GM23248 (cell line): ENCODE data around the gene DUSP1.

Experiments
- EZH2 ChIP-seq: fragments of 200-600 bp; sonication (generic); IDR thresholded peaks from 2 replicates; pipeline ENCODE4 v1.6.1; 2018; ENCODE audit warnings: antibody characterized with exemption, mild to moderate bottlenecking; ENCODE audit not compliant: insufficient read depth, poor library complexity, severe bottlenecking
- EZH2phosphoT487 ChIP-seq: fragments of 200-600 bp; sonication (generic); IDR thresholded peaks from 2 replicates; pipeline ENCODE4 v1.6.1; 2018; ENCODE audit warnings: antibody characterized with exemption, moderate library complexity, mild to moderate bottlenecking, low read depth; ENCODE audit not compliant: insufficient read depth

- TF ChIP-seq EZH2 (no peak), EZH2phosphoT487 (no peak)
These were observed 45.7 kb downstream of the DUSP1 start for GRCh38 chr5:172725273-172725672.
